ENCODE data around the gene NEMP2. TPM values are rescaled to one million over a fixed set of nuclear protein-coding genes. Genes with fewer than 3 reads are reported as not detected.

The NEMP2 gene
- total RNA-seq, 1 experiment from 2014 or later: 20.9 TPM

DNA sequence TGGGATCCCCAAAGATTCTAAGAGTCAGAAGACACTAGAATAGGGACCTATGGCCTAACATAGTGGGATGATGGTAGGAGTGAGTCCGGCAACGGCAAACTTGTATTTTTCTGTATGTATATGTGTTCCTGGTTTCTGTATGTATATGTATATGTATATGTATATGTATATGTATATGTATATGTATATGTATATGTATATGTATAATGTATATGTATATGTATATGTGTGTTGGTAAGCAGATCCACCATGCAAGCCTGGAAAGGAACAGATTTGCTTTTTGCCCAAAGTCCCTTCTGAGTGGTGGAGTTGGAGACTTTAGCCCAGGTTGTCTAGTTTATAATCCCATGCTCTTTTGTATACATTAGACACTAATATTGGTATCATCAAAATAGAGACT, 79.7 kb downstream of the NEMP2 start:
- Histone ChIP-seq H3K27me3 (no peaks in the 10 kb centered on the region), H3K36me3 (no peaks in the 10 kb centered on the region), H3K4me1 (no peaks in the 10 kb centered on the region), H3K4me3 (no peak overlapping the region), H3K9me3 (replicated peaks) (no peaks in the 10 kb centered on the region), H3K27ac (no peak overlapping the region)
- DNase-seq: no peak

Other genes with a start within 250 kb of the NEMP2 start
- 58.7 and 70.9 TPM in 2 replicates for gene HIBCH, start 214.9 kb downstream of the NEMP2 start, total RNA-seq (2014; rRNA removed; shearing (Covaris generic))
- gene INPP1, start 191.1 kb downstream of the NEMP2 start, total RNA-seq (2014; rRNA removed; shearing (Covaris generic)): 27.2 and 35.0 TPM in 2 replicates
- gene MFSD6, start 126.4 kb downstream of the NEMP2 start, total RNA-seq (2014; rRNA removed; shearing (Covaris generic)): 14.4 TPM in 2 replicates
- gene NAB1, start 114.4 kb upstream of the NEMP2 start, total RNA-seq (2014; rRNA removed; shearing (Covaris generic)): 130 and 137 TPM in 2 replicates